Thyroid gland (tissue), 4 donors: ENCODE data around the gene URB1. TPM values are rescaled to one million over a fixed set of nuclear protein-coding genes. Genes with fewer than 3 reads are reported as not detected.

Source experiments
- DNase-seq, 2 donors: peaks; one replicate each; pipeline ENCODE4 v3.0.0-alpha.2; 2019
- H3K27ac ChIP-seq, 3 donors: fragments of 200-600 bp; sonication (generic); 1 replicate in 2 of 3; 2 replicates in 1 of 3; pipeline ENCODE4 v1.5.1; 2016 to 2019; ENCODE audit warnings: mild to moderate bottlenecking in 1 of 3, moderate library complexity in 1 of 3
- H3K27me3 ChIP-seq: fragments of 200-600 bp; sonication (generic); one replicate; pipeline ENCODE4 v1.5.1; 2019
- H3K36me3 ChIP-seq, 2 donors: fragments of 200-600 bp; sonication (generic); one replicate each; pipeline ENCODE4 v1.5.1; 2016 to 2019
- H3K4me1 ChIP-seq, 2 donors: fragments of 200-600 bp; sonication (generic); one replicate each; pipeline ENCODE4 v1.5.1; 2017 to 2019
- H3K4me3 ChIP-seq, 3 donors: fragments of 200-600 bp; sonication (generic); replicated peaks in 1 of 3; 1 replicate in 2 of 3; 2 replicates in 1 of 3; pipeline ENCODE4 v1.5.1; 2016; ENCODE audit warnings: mild to moderate bottlenecking in 1 of 3
- H3K9me3 ChIP-seq: fragments of 200-600 bp; sonication (generic); one replicate; pipeline ENCODE4 v1.5.1; 2017
- CTCF ChIP-seq, 6 experiments: fragments of 200-600 bp in 3 of 6; fragments of 450-650 bp in 3 of 6; sonication (generic) in 3 of 6; IDR thresholded peaks; one replicate each; pipeline ENCODE4 v1.5.1; 2016 to 2019; ENCODE audit warnings: antibody characterized with exemption in 6 of 6, mild to moderate bottlenecking in 2 of 6, inconsistent platforms in 1 of 6, moderate library complexity in 1 of 6
- POLR2A ChIP-seq, 2 donors: fragments of 450-650 bp; IDR thresholded peaks; one replicate each; pipeline ENCODE4 v1.6.1; 2017; ENCODE audit warnings: antibody characterized with exemption in 2 of 2, mild to moderate bottlenecking in 2 of 2, moderate library complexity in 1 of 2
- WGBS, 2 donors: methylation state at CpG; one replicate each; pipeline ENCODE4 v1.1.5; 2017; 5-methylcytosine and 5-hydroxymethylcytosine counted together
- intact Hi-C: fragments of 100-400 bp; cut with DNase I; formaldehyde crosslinking; loops from one replicate; pipeline ENCODE4 v1.15.1; 2023
- total RNA-seq, 4 donors: library from RNA; depleted of rRNA; stranded (reverse); fragments of >200 nt; gene quantifications; one replicate each; pipeline ENCODE4 v1.2.3, GENCODE V29; 2016

The URB1 gene
- total RNA-seq, 4 donors from 2014 or later, result 13.6 to 23.9 (median 15.8) TPM

DNA sequence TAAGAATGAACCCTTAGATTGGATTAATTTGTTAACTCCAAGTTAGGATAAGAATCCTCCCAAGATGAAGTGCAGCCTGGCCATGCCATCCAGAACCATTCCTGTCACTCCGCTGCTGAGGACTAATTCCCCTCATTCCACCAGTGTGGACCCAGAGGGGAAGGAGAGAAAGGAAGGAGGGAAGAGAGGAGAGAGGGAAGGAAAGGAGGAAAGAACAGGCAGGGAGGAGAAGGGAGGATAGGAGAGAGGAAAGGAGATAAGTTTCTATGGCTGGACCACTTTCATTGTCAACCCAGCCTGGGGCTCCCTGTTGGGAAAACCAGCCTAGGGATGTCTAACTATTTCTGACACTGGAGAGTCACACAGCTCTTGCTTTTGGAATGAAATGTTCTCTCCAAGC, 89.4 kb downstream of the URB1 start:
- TF ChIP-seq CTCF (IDR thresholded peaks at IDR 0.05) (no peak), POLR2A (IDR thresholded peaks at IDR 0.05) (no peak)
- 96 to 100% methylated on average over 1 of the region's 1 CpG for WGBS, 2 donors
- intact Hi-C loops, result no loop called here
- no peaks in the 10 kb centered on the region for H3K9me3 ChIP-seq
- H3K4me3 ChIP-seq, result no peak overlapping the region
- no peak for DNase-seq
- H3K27me3 ChIP-seq, result no peaks in the 10 kb centered on the region
- no peak overlapping the region for H3K27ac ChIP-seq
- H3K36me3 ChIP-seq, result no peaks in the 10 kb centered on the region
- H3K4me1 ChIP-seq, result no peaks in the 10 kb centered on the region

DNA sequence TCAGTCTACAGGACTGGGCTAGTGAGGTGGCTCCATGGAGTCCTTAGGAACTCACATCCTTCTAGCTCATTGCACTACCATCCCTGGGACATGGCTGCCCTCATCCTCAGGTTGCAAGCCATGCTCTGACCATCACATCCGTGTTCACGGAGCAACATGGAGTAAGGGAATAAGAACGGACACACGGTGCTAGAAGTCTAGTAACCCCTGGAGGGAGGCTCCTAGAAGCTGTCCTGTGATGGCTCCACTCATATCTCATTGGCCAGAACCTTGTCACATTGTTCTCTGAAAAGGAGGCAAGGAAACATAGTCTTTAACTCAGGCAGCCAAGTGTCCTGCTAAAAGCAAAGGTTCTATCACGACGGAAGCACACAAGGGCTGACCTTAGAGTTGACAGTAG, 90.3 kb downstream of the URB1 start:
- TF ChIP-seq CTCF (IDR thresholded peaks at IDR 0.05) (no peak), POLR2A (IDR thresholded peaks at IDR 0.05) (no peak)
- Histone ChIP-seq H3K27me3 (no peaks in the 10 kb centered on the region), H3K36me3 (no peaks in the 10 kb centered on the region), H3K4me3 (no peak overlapping the region), H3K4me1 (no peaks in the 10 kb centered on the region), H3K27ac (no peak overlapping the region), H3K9me3 (no peaks in the 10 kb centered on the region)
- intact Hi-C loops, result no loop called here
- WGBS, 2 donors, result 92 to 97% methylated on average over 6 of the region's 6 CpGs
- no peak for DNase-seq

GRCh38 chr21:32301596-32301995, 91.2 kb downstream of the URB1 start:
- Histone ChIP-seq H3K36me3 (no peaks in the 10 kb centered on the region), H3K4me1 (no peaks in the 10 kb centered on the region), H3K27me3 (no peaks in the 10 kb centered on the region), H3K9me3 (no peaks in the 10 kb centered on the region), H3K27ac (no peak overlapping the region), H3K4me3 (no peak overlapping the region)
- WGBS, 2 donors, result 91 to 94% methylated on average over 2 of the region's 2 CpGs
- no peak for DNase-seq
- no peak for TF ChIP-seq POLR2A (IDR thresholded peaks at IDR 0.05)
- TF ChIP-seq CTCF (IDR thresholded peaks at IDR 0.05), result no peak
- intact Hi-C loops, result no loop called here

DNA sequence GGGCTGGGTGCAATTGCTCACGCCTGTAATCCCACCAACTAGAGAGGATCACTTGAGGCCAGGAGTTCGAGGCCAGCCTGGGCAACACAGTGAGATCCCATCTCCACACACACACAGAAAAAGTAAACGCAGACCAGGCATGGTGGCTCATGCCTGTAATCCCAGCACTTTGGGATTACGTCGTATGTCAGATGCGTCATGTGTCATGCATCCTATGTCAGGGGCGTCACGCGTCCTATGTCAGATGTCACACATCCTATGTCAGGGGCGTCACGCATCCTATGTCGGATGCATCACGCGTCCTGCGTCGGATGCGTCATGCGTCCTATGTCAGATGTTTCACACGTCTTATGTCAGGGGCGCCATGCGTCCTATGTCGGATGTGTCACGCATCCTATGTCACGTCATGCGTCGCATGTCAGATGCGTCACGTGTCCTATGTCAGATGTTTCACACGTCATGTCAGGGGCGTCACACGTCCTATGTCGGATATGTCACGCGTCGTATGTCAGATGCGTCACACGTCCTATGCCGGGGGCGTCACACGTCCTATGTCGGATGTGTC, 92.6 kb downstream of the URB1 start:
- WGBS, 2 donors, result 91 to 92% methylated on average over 41 of the region's 41 CpGs
- no peak for TF ChIP-seq POLR2A (IDR thresholded peaks at IDR 0.05)
- no peak for TF ChIP-seq CTCF (IDR thresholded peaks at IDR 0.05)

DNA sequence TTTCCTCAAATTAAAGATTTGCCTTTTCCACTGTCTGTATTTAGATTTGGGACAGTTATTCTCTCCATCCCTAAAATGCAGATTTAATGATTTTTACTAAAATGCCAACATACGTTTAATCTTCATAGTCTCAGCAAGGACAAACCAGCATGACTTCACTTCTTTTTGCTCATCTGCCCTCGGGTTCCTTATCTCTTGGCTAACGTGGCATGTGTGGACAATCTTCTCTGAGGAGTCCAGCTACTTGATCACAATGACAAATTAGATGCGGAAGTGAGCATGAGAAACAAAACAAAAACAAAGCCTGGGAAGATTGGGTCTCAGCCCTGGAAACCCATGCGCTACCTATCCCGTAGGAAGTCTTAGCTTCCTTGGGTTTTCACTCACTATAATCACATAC, 93.1 kb downstream of the URB1 start:
- H3K27me3 ChIP-seq, result no peaks in the 10 kb centered on the region
- H3K36me3 ChIP-seq, result no peaks in the 10 kb centered on the region
- H3K4me1 ChIP-seq, result no peaks in the 10 kb centered on the region
- whole genome bisulfite sequencing, 2 donors, result 89 to 91% methylated on average over 6 of the region's 6 CpGs
- H3K27ac ChIP-seq, result no peak overlapping the region
- no peak for DNase-seq
- TF ChIP-seq POLR2A (IDR thresholded peaks at IDR 0.05) (no peak), CTCF (IDR thresholded peaks at IDR 0.05) (no peak)
- H3K4me3 ChIP-seq, result no peak overlapping the region
- no peaks in the 10 kb centered on the region for H3K9me3 ChIP-seq
- intact Hi-C loops, result no loop called here

More for the DNA sequence above, 92.6 kb downstream of the URB1 start:
- no peaks in the 10 kb centered on the region for H3K4me1 ChIP-seq
- no peak overlapping the region for H3K27ac ChIP-seq
- H3K4me3 ChIP-seq, result no peak overlapping the region
- intact Hi-C loops, result no loop called here
- H3K27me3 ChIP-seq, result no peaks in the 10 kb centered on the region
- H3K36me3 ChIP-seq, result no peaks in the 10 kb centered on the region
- DNase-seq, result no peak
- H3K9me3 ChIP-seq, result no peaks in the 10 kb centered on the region
